ENCODE results near the gene STXBP6.

Gene STXBP6

DNA sequence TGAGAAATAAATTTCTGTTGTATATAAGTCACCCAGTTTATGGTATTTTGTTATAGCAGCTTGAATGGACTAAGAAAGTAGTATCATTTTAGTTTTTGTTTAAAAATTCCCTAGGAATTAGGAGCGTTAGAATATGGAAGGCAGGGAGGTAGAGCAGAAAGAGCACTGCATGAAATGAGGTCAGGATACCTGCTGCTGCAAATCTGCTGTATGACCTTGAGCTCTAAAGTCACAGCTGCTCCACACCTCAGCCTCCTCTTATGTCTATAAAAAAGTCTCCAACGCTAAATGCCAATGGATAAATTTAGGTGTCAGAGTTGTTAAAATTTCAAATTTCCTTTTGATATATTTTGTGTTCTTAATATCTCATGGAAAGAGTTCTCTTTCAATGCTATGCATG lies 235.0 kb downstream of the STXBP6 start:
- DNase-seq (ENCODE audit: low read depth, low spot score) = no peak
- no peak overlapping the region for H3K4me3 ChIP-seq (ENCODE audit: low read depth, low read length)
- ChIA-PET CTCF (interaction anchor here (0.9 to 2.5 kb wide), 3 partner anchors 9 to 318 kb away, joined by 3 to 8 read pairs (median 4); no protein-coding TSS in a partner anchor), POLR2A (no interaction called here)
- TF ChIP-seq, protein P1, sequence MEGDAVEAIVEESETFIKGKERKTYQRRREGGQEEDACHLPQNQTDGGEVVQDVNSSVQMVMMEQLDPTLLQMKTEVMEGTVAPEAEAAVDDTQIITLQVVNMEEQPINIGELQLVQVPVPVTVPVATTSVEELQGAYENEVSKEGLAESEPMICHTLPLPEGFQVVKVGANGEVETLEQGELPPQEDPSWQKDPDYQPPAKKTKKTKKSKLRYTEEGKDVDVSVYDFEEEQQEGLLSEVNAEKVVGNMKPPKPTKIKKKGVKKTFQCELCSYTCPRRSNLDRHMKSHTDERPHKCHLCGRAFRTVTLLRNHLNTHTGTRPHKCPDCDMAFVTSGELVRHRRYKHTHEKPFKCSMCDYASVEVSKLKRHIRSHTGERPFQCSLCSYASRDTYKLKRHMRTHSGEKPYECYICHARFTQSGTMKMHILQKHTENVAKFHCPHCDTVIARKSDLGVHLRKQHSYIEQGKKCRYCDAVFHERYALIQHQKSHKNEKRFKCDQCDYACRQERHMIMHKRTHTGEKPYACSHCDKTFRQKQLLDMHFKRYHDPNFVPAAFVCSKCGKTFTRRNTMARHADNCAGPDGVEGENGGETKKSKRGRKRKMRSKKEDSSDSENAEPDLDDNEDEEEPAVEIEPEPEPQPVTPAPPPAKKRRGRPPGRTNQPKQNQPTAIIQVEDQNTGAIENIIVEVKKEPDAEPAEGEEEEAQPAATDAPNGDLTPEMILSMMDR (IDR thresholded peaks at IDR 0.05; ENCODE audit: insufficient read depth, low read length, missing control alignments) = no peak

DNA sequence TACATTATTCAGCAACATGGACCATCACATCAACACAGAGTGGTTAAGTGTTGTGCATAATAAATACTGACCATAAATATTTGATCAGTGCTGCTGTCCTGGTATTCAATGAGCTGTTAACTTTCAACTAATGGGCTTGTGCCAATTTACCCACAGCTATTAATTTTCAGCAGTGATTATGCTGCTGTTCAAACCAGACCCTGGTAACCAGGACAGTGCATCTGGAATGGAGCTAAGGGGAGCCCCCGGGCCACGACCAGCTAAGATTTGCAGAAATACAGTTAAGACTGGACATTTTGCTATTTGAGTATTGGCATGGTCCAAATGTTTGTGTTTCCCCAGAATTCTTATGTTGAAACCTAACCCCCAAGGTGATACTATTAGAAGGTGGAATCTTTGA lies 235.6 kb downstream of the STXBP6 start:
- ChIA-PET POLR2A (no interaction called here), CTCF (interaction anchor here (0.9 kb wide), 1 partner anchor 319 kb away, joined by 3 read pairs; no protein-coding TSS in a partner anchor)
- no peak for DNase-seq (ENCODE audit: low read depth, low spot score)
- TF ChIP-seq, protein P1 (IDR thresholded peaks at IDR 0.05; ENCODE audit: insufficient read depth, low read length, missing control alignments) = no peak
- H3K4me3 ChIP-seq (ENCODE audit: low read depth, low read length) = no peak overlapping the region

DNA sequence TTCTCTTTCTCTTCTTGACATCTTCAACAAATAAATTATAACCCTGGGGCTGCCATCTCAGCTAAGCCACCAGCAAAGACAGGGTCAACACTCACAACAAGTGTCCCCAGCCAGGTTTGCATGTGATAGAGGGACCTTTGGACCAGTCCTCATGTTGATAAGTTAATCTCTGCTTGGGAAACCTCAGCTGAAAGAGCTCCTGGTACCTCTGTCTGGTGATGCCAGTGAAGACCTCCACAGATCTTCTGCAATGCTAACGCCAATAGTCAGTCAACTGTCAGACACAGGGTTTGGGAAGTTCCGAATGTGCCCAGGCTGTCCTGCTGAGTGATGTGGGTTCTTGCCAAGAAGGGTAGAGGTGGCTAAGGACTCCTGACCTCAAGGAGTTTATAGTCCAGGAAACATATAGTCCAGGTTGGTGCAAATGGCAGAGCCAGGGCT lies 236.1 kb downstream of the STXBP6 start:
- POLR2A ChIA-PET = no interaction called here
- TF ChIP-seq, protein P1 (IDR thresholded peaks at IDR 0.05; ENCODE audit: insufficient read depth, low read length, missing control alignments) = no peak
- CTCF ChIA-PET = interaction anchor here (0.9 kb wide), 1 partner anchor 320 kb away, joined by 3 read pairs; no protein-coding TSS in a partner anchor
- H3K4me3 ChIP-seq (ENCODE audit: low read depth, low read length) = no peak overlapping the region
- DNase-seq (ENCODE audit: low read depth, low spot score) = no peak

DNA sequence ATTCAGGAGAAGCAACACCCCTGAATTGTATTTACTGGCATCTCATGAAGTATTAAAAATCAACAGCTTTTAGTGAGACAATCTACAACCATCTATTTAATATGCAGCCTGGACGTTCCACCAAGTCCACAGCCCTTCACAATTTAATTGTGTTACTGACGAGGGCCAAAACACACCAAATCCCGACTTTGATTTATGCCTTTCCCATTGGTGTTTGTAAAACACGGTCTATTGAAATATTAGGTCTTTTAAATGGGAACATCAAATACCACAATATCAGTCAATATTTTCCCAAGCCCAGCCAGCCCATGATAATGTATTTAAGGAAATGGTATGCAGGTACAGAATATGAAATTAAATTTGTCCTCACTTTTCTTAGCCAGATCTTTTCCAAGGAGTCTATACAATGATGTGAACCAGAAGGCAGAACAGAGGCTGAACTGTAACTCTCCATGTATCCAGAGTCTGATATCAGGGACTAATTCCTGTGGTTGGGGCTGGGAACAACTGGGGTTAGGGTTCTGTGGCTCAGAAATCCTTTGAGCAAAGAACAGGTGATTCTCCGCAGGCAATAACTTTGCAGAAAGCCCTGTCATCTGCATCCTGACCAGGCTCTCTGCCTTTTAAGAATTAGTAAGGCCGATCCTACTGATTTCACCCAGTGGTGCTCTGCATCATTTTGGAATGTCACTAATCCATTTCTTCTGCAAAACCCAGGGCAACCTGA lies 236.7 kb downstream of the STXBP6 start:
- ChIA-PET POLR2A (no interaction called here), CTCF (no interaction called here)
- H3K4me3 ChIP-seq (ENCODE audit: low read depth, low read length) = no peak overlapping the region
- no peak for DNase-seq (ENCODE audit: low read depth, low spot score)
- TF ChIP-seq, protein P1 (IDR thresholded peaks at IDR 0.05; ENCODE audit: insufficient read depth, low read length, missing control alignments) = no peak

GRCh38 chr14:24809135-24809534 lies 240.8 kb downstream of the STXBP6 start:
- TF ChIP-seq, protein P1 (IDR thresholded peaks at IDR 0.05; ENCODE audit: insufficient read depth, low read length, missing control alignments) = no peak
- H3K4me3 ChIP-seq (ENCODE audit: low read depth, low read length) = no peak overlapping the region
- ChIA-PET CTCF (interaction anchor here (0.8 to 6.2 kb wide), 4 partner anchors 12 to 343 kb away, joined by 3 to 49 read pairs (median 3); no protein-coding TSS in a partner anchor), POLR2A (no interaction called here)
- no peak for DNase-seq (ENCODE audit: low read depth, low spot score)

DNA sequence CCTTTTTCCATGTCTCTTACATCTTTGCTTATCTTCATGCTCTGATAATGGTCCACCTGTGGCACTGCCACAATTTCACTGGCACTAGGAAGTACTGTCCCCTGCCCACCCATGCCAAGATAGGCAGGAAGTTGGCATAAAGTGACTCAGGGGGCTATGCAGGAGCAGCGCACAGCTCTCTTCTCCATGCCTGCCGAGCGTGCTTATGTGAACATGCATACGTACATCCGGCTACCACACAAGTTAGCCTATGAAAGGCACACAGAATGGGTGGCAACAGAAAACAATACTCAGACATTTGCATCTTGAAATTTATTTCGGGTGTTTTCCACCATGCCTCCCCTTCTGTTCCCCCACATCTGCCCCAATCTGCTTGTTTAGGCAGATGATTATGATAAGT lies 241.5 kb downstream of the STXBP6 start:
- no peak overlapping the region for H3K4me3 ChIP-seq (ENCODE audit: low read depth, low read length)
- TF ChIP-seq, protein P1 (IDR thresholded peaks at IDR 0.05; ENCODE audit: insufficient read depth, low read length, missing control alignments) = no peak
- POLR2A ChIA-PET = no interaction called here
- CTCF ChIA-PET = interaction anchor here (6.2 kb wide), 1 partner anchor 325 kb away, joined by 49 read pairs; no protein-coding TSS in a partner anchor
- DNase-seq (ENCODE audit: low read depth, low spot score) = no peak
